Colonic mucosa (tissue), 4 donors: Measurements from ENCODE around the gene NDST1. TPM values are rescaled to one million over a fixed set of nuclear protein-coding genes. Genes with fewer than 3 reads are reported as not detected.

Experiments used
- DNase-seq: peaks from one replicate; pipeline ENCODE4 v3.0.0-alpha.2; 2020
- H3K27ac ChIP-seq: fragments of 200-600 bp; one replicate; pipeline ENCODE4 v1.8.0; 2021
- H3K27me3 ChIP-seq: fragments of 200-600 bp; one replicate; pipeline ENCODE4 v1.8.0; 2021
- H3K36me3 ChIP-seq: fragments of 200-600 bp; one replicate; pipeline ENCODE4 v1.8.0; 2021
- H3K4me1 ChIP-seq: fragments of 200-600 bp; one replicate; pipeline ENCODE4 v1.8.0; 2021; ENCODE audit warnings: mild to moderate bottlenecking
- H3K4me3 ChIP-seq: fragments of 200-600 bp; one replicate; pipeline ENCODE4 v1.8.0; 2021
- H3K9ac ChIP-seq, 2 donors: one replicate each; pipeline ENCODE4 v1.7.0; 2013; ENCODE audit warnings: control low read depth in 2 of 2, low read depth in 2 of 2, low read length in 2 of 2
- H3K9me3 ChIP-seq: fragments of 200-600 bp; one replicate; pipeline ENCODE4 v1.8.0; 2021
- CTCF ChIP-seq: fragments of 200-600 bp; IDR thresholded peaks from one replicate; pipeline ENCODE4 v1.8.0; 2022; ENCODE audit warnings: antibody characterized with exemption, mild to moderate bottlenecking
- intact Hi-C: fragments of 100-400 bp; cut with DNase I; formaldehyde crosslinking; loops from one replicate; pipeline ENCODE4 v1.14.1; 2022
- total RNA-seq, 2 donors: library from RNA; stranded (reverse); fragmentation: NEBNext Ultra II Directional in 1 of 2; extraction: Animal tissue kit (Norgen Biotek cat#: 25700) in 1 of 2; gene quantifications; one replicate each; pipeline ENCODE4 v1.2.1, GENCODE V29; 2021
- donor health status: healthy.
- donor health status: DM: no; HTN: no; CAD: no.
- donor health status: DM: no; HTN: no; CAD: no.

The NDST1 gene
- total RNA-seq, 2 donors from 2014 or later: 37.4 to 51.3 TPM

- Histone ChIP-seq H3K9ac (no peak overlapping the region), H3K27ac (no peak overlapping the region), H3K36me3 (no peaks in the 10 kb centered on the region), H3K4me1 (no peaks in the 10 kb centered on the region), H3K4me3 (no peak overlapping the region), H3K9me3 (no peaks in the 10 kb centered on the region), H3K27me3 (no peaks in the 10 kb centered on the region)
- no peak for DNase-seq
- no peak for TF ChIP-seq CTCF
- intact Hi-C loops: loop anchor here (2.0 to 5.0 kb wide), 2 partner anchors 99 to 288 kb away; partner anchors contain the start of gene IRGM
Observed at GRCh38 chr5:150559701-150560100, 51.8 kb downstream of the NDST1 start.

- no peaks in the 10 kb centered on the region for H3K4me1 ChIP-seq
- H3K9ac ChIP-seq: no peak overlapping the region
Observed at GRCh38 chr5:150560401-150561191, 52.7 kb downstream of the NDST1 start.

GRCh38 chr5:150561192-150561512, 53.2 kb downstream of the NDST1 start:
- TF ChIP-seq CTCF: peak; percentile 8
- no peaks in the 10 kb centered on the region for H3K4me1 ChIP-seq
- H3K9ac ChIP-seq: no peak overlapping the region
- H3K36me3 ChIP-seq: no peaks in the 10 kb centered on the region
- no peak overlapping the region for H3K4me3 ChIP-seq
- no peak for DNase-seq
- intact Hi-C loops: loop anchor here (5.0 kb wide), 1 partner anchor 286 kb away; the partner anchor contains the start of gene IRGM
- H3K27me3 ChIP-seq: no peaks in the 10 kb centered on the region
- no peaks in the 10 kb centered on the region for H3K9me3 ChIP-seq
- no peak overlapping the region for H3K27ac ChIP-seq

More at GRCh38 chr5:150560401-150561191, 52.7 kb downstream of the NDST1 start:
- no peak overlapping the region for H3K4me3 ChIP-seq
- H3K36me3 ChIP-seq: no peaks in the 10 kb centered on the region
- peak; percentile 97 for DNase-seq
- TF ChIP-seq CTCF: peak; percentile 89
- no peak overlapping the region for H3K27ac ChIP-seq
- no peaks in the 10 kb centered on the region for H3K27me3 ChIP-seq
- H3K9me3 ChIP-seq: no peaks in the 10 kb centered on the region
- intact Hi-C loops: loop anchor here (5.0 kb wide), 1 partner anchor 287 kb away; the partner anchor contains the start of gene IRGM

- H3K4me1 ChIP-seq: no peaks in the 10 kb centered on the region
- H3K36me3 ChIP-seq: no peaks in the 10 kb centered on the region
- no peak for TF ChIP-seq CTCF
- DNase-seq: no peak
- H3K27ac ChIP-seq: no peak overlapping the region
- no peak overlapping the region for H3K9ac ChIP-seq
- no peak overlapping the region for H3K4me3 ChIP-seq
- H3K27me3 ChIP-seq: no peaks in the 10 kb centered on the region
- H3K9me3 ChIP-seq: no peaks in the 10 kb centered on the region
- intact Hi-C loops: loop anchor here (5.0 kb wide), 1 partner anchor 286 kb away; the partner anchor contains the start of gene IRGM
Observed at GRCh38 chr5:150561571-150562275, 53.8 kb downstream of the NDST1 start.

GRCh38 chr5:150562832-150563231, 54.9 kb downstream of the NDST1 start:
- no peaks in the 10 kb centered on the region for H3K27me3 ChIP-seq
- no peak overlapping the region for H3K9ac ChIP-seq
- no peaks in the 10 kb centered on the region for H3K9me3 ChIP-seq
- DNase-seq: peak; percentile 70
- TF ChIP-seq CTCF: peak; percentile 63
- H3K4me1 ChIP-seq: no peaks in the 10 kb centered on the region
- no peaks in the 10 kb centered on the region for H3K36me3 ChIP-seq
- no peak overlapping the region for H3K27ac ChIP-seq
- H3K4me3 ChIP-seq: no peak overlapping the region
- intact Hi-C loops: loop anchor here (5.0 kb wide), 1 partner anchor 284 kb away; the partner anchor contains the start of gene IRGM
